HEK293 (cell line): ENCODE data around the gene MAGI2.

Experiments used
- KLF10 ChIP-seq: fragments of 450-650 bp; IDR thresholded peaks from 2 replicates; pipeline ENCODE4 v1.5.1; 2018; ENCODE audit warnings: missing biosample characterization, mild to moderate bottlenecking, missing genetic modification characterization
- PRDM1 ChIP-seq: fragments of 450-650 bp; formaldehyde crosslinking; IDR thresholded peaks from 2 replicates; pipeline ENCODE4; 2016; ENCODE audit warnings: missing biosample characterization, missing genetic modification characterization
- ZBTB1 ChIP-seq: fragments of 450-650 bp; formaldehyde crosslinking; IDR thresholded peaks from 2 replicates; pipeline ENCODE4 v1.5.1; 2016; ENCODE audit warnings: missing biosample characterization, missing genetic modification characterization
- ZNF114 ChIP-seq: fragments of 450-650 bp; formaldehyde crosslinking; IDR thresholded peaks from 2 replicates; pipeline ENCODE4 v1.5.0; 2017; ENCODE audit warnings: missing biosample characterization, missing genetic modification characterization
- ZNF214 ChIP-seq: fragments of 450-650 bp; formaldehyde crosslinking; IDR thresholded peaks from 2 replicates; pipeline ENCODE4 v1.5.1; 2017; ENCODE audit warnings: missing biosample characterization, mild to moderate bottlenecking, missing genetic modification characterization, borderline replicate concordance
- ZNF394 ChIP-seq: fragments of 450-650 bp; formaldehyde crosslinking; IDR thresholded peaks from 2 replicates; pipeline ENCODE4 v1.5.1; 2016; ENCODE audit warnings: missing biosample characterization, missing genetic modification characterization, mild to moderate bottlenecking, moderate library complexity, borderline replicate concordance
- ZNF585B ChIP-seq: fragments of 450-650 bp; formaldehyde crosslinking; IDR thresholded peaks from 2 replicates; pipeline ENCODE4 v1.5.1; 2016; ENCODE audit warnings: missing biosample characterization, missing genetic modification characterization
- ZNF76 ChIP-seq: fragments of 450-650 bp; formaldehyde crosslinking; IDR thresholded peaks from 2 replicates; pipeline ENCODE4; 2016; ENCODE audit warnings: low read depth, missing biosample characterization, missing genetic modification characterization, borderline replicate concordance
- TF ChIP-seq, protein P1 (sequence below): fragments of 450-650 bp; formaldehyde crosslinking; IDR thresholded peaks from 2 replicates; pipeline ENCODE4 v1.5.1; 2016; ENCODE audit warnings: missing biosample characterization, missing genetic modification characterization

DNA sequence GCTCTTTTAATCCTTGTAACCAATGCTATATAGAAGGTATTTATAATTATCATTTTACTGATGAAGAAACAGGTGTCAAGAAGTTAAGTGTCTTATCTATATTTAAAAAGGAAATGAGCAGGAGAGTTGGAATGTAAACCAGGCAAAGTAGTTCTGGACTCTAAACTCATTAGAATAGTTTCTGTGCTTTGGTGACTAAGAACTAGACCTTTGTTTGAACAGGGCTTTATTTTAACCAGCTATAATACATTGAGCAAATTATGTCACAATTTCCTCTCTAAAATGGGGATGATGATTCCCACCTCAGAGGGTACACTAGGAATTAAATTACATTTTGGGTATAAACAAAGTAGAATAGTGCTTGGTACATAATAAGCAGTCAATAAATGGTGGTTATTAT, 236.0 kb downstream of the MAGI2 start:
- no peak for TF ChIP-seq ZNF76 (tag by site-specific recombination)
- no peak for TF ChIP-seq ZNF214 (tag by site-specific recombination)
- no peak for TF ChIP-seq KLF10 (tag by site-specific recombination)
- TF ChIP-seq, protein P1, sequence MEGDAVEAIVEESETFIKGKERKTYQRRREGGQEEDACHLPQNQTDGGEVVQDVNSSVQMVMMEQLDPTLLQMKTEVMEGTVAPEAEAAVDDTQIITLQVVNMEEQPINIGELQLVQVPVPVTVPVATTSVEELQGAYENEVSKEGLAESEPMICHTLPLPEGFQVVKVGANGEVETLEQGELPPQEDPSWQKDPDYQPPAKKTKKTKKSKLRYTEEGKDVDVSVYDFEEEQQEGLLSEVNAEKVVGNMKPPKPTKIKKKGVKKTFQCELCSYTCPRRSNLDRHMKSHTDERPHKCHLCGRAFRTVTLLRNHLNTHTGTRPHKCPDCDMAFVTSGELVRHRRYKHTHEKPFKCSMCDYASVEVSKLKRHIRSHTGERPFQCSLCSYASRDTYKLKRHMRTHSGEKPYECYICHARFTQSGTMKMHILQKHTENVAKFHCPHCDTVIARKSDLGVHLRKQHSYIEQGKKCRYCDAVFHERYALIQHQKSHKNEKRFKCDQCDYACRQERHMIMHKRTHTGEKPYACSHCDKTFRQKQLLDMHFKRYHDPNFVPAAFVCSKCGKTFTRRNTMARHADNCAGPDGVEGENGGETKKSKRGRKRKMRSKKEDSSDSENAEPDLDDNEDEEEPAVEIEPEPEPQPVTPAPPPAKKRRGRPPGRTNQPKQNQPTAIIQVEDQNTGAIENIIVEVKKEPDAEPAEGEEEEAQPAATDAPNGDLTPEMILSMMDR (tag by site-specific recombination): no peak
- TF ChIP-seq ZBTB1 (tag by site-specific recombination): no peak
- TF ChIP-seq ZNF585B (tag by site-specific recombination): no peak
- no peak for TF ChIP-seq PRDM1
- TF ChIP-seq ZNF114 (tag by site-specific recombination): no peak
- TF ChIP-seq ZNF394: no peak
